Keratinocyte (primary cell): ENCODE data around the gene STRN4.

Experiments used
- CTCF ChIP-seq, 3 experiments: IDR thresholded peaks in 1 of 3; conservative IDR thresholded peaks in 1 of 3; optimal IDR thresholded peaks in 1 of 3; 2 replicates in 2 of 3; 3 replicates in 1 of 3; pipeline versions ENCODE3 to v1.5.1; 2011; ENCODE audit warnings: low read length in 3 of 3, mild to moderate bottlenecking in 3 of 3, moderate library complexity in 2 of 3, control low read depth in 1 of 3, inconsistent platforms in 1 of 3; ENCODE audit not compliant: insufficient read depth in 2 of 3; ENCODE audit errors: extremely low read depth in 1 of 3
- EZH2 ChIP-seq: IDR thresholded peaks from one replicate; pipeline ENCODE4 v1.6.1; 2012; ENCODE audit warnings: inconsistent platforms, mild to moderate bottlenecking, low read length, moderate library complexity

GRCh38 chr19:46714444-46715106 is 31.7 kb downstream of the STRN4 start:
- no peak for TF ChIP-seq EZH2
- TF ChIP-seq CTCF (optimal IDR thresholded peaks at IDR 0.05 in 1 of 3, IDR thresholded peaks at IDR 0.05 in 1 of 3, conservative IDR thresholded peaks at IDR 0.05 in 1 of 3; ENCODE audit: extremely low read depth in 1 of 3, insufficient read depth in 2 of 3, low read length in 3 of 3) = no peak
